Measurements from ENCODE around the gene UBE3D. TPM values are rescaled to one million over a fixed set of nuclear protein-coding genes. Genes with fewer than 3 reads are reported as not detected.

The UBE3D gene
- total and polyA plus RNA-seq, 2 of the 4 experiments (the other 2 are of a cell fraction): 3.2 to 6.3 TPM

- H2BK15ac ChIP-seq (ENCODE audit: low read depth, low read length): no peak overlapping the region
- H4K8ac ChIP-seq (ENCODE audit: low read depth in 2 of 2, low read length in 2 of 2): no peak overlapping the region
- H3K56ac ChIP-seq (ENCODE audit: extremely low read depth, insufficient read depth, low read length): no peak overlapping the region
- H4K91ac ChIP-seq (ENCODE audit: insufficient read depth, low read depth, low read length): no peak overlapping the region
- no peak overlapping the region for H3K4me2 ChIP-seq (ENCODE audit: low read depth, low read length)
- no peaks in the 10 kb centered on the region; a peak in 1 of 4 replicates for H3K79me1 ChIP-seq (ENCODE audit: low read depth in 1 of 2, low read length in 2 of 2)
- H2BK120ac ChIP-seq (ENCODE audit: low read depth, low read length): no peak overlapping the region
- ATAC-seq (ENCODE audit: low read depth) (no peak), DNase-seq (no peak)
- H2AK5ac ChIP-seq (ENCODE audit: low read depth, low read length): no peak overlapping the region
- no peaks in the 10 kb centered on the region for H3K36me3 ChIP-seq (ENCODE audit: control insufficient read depth, insufficient read depth, low read length)
- no peak overlapping the region for H4K5ac ChIP-seq (ENCODE audit: low read depth, low read length)
- H3K4me3 ChIP-seq (ENCODE audit: insufficient read depth, low read depth, low read length): no peak overlapping the region
- no peak overlapping the region for H2BK20ac ChIP-seq (ENCODE audit: low read depth, low read length)
- H3K9me3 ChIP-seq (ENCODE audit: control insufficient read depth, insufficient read depth, low read length): no peaks in the 10 kb centered on the region
- no peak overlapping the region for H3K14ac ChIP-seq (replicated peaks; ENCODE audit: low read depth, low read length)
- H3K4me1 ChIP-seq (ENCODE audit: control insufficient read depth, insufficient read depth, low read length): no peaks in the 10 kb centered on the region
- POLR2A ChIA-PET (ENCODE audit: unreplicated experiment): interaction anchor here (0.8 kb wide), 1 partner anchor 9 kb away, joined by 3 read pairs; no protein-coding TSS in a partner anchor
- H2AK9ac ChIP-seq (replicated peaks; ENCODE audit: low read depth, low read length, poor library complexity): no peak overlapping the region
- dilution Hi-C loops (cut with HindIII; ENCODE audit: low sequenced_read_pairs, unreplicated experiment): no loop called here
- CTCF ChIA-PET: no interaction called here
- no peak overlapping the region for H3K23ac ChIP-seq (ENCODE audit: low read depth, low read length)
- TF ChIP-seq SMC3 (IDR thresholded peaks at IDR 0.05; ENCODE audit: low read depth, low read length) (no peak), MAFK (IDR thresholded peaks at IDR 0.05; ENCODE audit: low read depth, low read length) (no peak), BHLHE40 (IDR thresholded peaks at IDR 0.05; ENCODE audit: low read depth, low read length) (no peak), RCOR1 (IDR thresholded peaks at IDR 0.05; ENCODE audit: insufficient replicate concordance, low read length) (no peak), ELK1 (IDR thresholded peaks at IDR 0.05; ENCODE audit: borderline replicate concordance, low read depth, low read length) (no peak), CTCF (conservative IDR thresholded peaks at IDR 0.05; ENCODE audit: low read depth, low read length) (no peak), RAD21 (IDR thresholded peaks at IDR 0.05; ENCODE audit: low read length) (no peak), POLR2A (IDR thresholded peaks at IDR 0.05; ENCODE audit: low read depth, low read length) (no peak), RFX5 (IDR thresholded peaks at IDR 0.05; ENCODE audit: low read depth, low read length) (no peak)
- TF ChIP-seq, protein P1, sequence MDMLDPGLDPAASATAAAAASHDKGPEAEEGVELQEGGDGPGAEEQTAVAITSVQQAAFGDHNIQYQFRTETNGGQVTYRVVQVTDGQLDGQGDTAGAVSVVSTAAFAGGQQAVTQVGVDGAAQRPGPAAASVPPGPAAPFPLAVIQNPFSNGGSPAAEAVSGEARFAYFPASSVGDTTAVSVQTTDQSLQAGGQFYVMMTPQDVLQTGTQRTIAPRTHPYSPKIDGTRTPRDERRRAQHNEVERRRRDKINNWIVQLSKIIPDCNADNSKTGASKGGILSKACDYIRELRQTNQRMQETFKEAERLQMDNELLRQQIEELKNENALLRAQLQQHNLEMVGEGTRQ (IDR thresholded peaks at IDR 0.05; ENCODE audit: low read depth, low read length): no peak
- H3K9ac ChIP-seq (ENCODE audit: low read depth, low read length): no peak overlapping the region
- no peaks in the 10 kb centered on the region for H4K20me1 ChIP-seq (ENCODE audit: insufficient read depth, low read length)
- no peaks in the 10 kb centered on the region for H3K9me1 ChIP-seq (ENCODE audit: insufficient read depth, low read length)
- in situ Hi-C loops (cut with MboI; ENCODE audit: low sequenced_read_pairs): no loop called here
- intact Hi-C loops (cut with micrococcal nuclease): no loop called here
- no peak overlapping the region for H3K18ac ChIP-seq (ENCODE audit: low read depth, low read length)
- no peak overlapping the region for H2BK5ac ChIP-seq (ENCODE audit: low read depth, low read length, poor library complexity, severe bottlenecking)
- no peak overlapping the region for H3K4ac ChIP-seq (ENCODE audit: low read depth, low read length)
- H3K27ac ChIP-seq (ENCODE audit: insufficient read depth, low read length): no peak overlapping the region
- no peaks in the 10 kb centered on the region for H3K27me3 ChIP-seq (ENCODE audit: control insufficient read depth, insufficient read depth, low read length)
- no TSS peak for BruUV-seq (replicated peaks)
- H2AFZ ChIP-seq (replicated peaks; ENCODE audit: low read length, poor library complexity): no peak overlapping the region
These were observed 69.5 kb downstream of the UBE3D start for GRCh38 chr6:82996156-82996555.

Measured in IMR-90 (cell line).